ENCODE results near the gene PCK2.

Gene PCK2

DNA sequence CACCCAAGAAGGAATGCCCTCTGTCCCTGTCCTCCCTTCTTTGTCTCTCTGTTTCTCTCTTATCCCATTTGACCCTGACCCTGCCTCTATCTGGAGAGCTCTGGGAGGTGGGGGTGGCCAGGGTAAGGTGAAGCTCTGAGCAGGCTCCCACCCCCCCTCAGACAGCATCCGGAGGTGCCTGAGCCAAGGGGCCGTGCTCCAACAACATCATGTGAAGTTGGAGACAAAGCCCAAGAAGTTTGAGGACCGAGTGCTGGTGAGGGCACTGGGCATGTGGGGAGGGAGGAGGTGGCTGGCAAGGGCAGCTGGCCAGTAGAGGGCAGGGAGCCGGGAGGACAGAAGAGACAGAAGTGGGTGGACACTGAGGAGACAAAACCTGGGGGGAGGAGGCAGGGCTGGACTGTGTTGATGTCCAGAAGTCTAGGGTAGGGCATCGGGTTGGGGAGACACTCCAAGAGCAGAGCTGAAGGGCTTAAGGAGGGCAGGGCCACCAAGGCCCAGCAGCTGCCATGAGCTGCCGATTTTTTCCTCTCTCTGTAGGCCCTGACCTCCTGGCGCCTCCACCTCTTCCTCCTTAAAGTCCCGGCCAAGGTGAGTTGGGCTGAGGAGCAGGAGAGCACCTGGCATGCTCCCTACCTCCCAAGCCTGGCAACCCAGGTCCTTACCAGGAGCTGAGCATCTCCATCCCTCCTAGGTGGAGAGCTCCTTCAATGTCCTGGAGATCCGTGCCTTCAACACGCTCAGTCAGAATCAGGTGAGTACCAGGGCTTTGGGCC is 40.4 kb upstream of the PCK2 start:
- DNase-seq (ENCODE audit: low read depth): no peak
- TF ChIP-seq MAX (IDR thresholded peaks at IDR 0.05; ENCODE audit: low read depth, low read length) (no peak), POLR2A (IDR thresholded peaks at IDR 0.05; ENCODE audit: extremely low read depth, insufficient read length) (no peak), MYC (IDR thresholded peaks at IDR 0.05; ENCODE audit: low read depth, low read length) (no peak)
- TF ChIP-seq, protein P1, sequence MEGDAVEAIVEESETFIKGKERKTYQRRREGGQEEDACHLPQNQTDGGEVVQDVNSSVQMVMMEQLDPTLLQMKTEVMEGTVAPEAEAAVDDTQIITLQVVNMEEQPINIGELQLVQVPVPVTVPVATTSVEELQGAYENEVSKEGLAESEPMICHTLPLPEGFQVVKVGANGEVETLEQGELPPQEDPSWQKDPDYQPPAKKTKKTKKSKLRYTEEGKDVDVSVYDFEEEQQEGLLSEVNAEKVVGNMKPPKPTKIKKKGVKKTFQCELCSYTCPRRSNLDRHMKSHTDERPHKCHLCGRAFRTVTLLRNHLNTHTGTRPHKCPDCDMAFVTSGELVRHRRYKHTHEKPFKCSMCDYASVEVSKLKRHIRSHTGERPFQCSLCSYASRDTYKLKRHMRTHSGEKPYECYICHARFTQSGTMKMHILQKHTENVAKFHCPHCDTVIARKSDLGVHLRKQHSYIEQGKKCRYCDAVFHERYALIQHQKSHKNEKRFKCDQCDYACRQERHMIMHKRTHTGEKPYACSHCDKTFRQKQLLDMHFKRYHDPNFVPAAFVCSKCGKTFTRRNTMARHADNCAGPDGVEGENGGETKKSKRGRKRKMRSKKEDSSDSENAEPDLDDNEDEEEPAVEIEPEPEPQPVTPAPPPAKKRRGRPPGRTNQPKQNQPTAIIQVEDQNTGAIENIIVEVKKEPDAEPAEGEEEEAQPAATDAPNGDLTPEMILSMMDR (IDR thresholded peaks at IDR 0.05; ENCODE audit: low read depth, low read length): no peak
- H3K4me3 ChIP-seq (ENCODE audit: low read depth, low read length): no peak overlapping the region

DNA sequence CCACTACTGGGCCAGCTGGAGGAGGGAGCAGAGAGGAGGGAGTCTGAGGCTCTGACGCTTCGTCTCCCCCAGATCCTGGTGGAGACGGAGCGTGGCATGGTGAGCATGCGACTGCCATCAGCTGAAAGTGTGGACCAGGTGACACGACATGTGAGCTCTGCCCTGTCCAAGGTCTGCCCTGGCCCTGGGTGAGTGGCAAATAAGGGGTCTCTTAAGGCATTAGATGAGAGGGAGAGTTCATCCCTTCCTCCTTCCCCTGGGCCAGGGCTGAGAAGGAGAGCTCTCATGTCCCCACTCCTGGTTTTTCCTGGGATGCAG is 39.8 kb upstream of the PCK2 start:
- no peak overlapping the region for H3K4me3 ChIP-seq (ENCODE audit: low read depth, low read length)
- DNase-seq (ENCODE audit: low read depth): no peak
- TF ChIP-seq MYC (IDR thresholded peaks at IDR 0.05; ENCODE audit: low read depth, low read length) (no peak), POLR2A (IDR thresholded peaks at IDR 0.05; ENCODE audit: extremely low read depth, insufficient read length) (no peak), MAX (IDR thresholded peaks at IDR 0.05; ENCODE audit: low read depth, low read length) (no peak)
- TF ChIP-seq, protein P1 (IDR thresholded peaks at IDR 0.05; ENCODE audit: low read depth, low read length): no peak

DNA sequence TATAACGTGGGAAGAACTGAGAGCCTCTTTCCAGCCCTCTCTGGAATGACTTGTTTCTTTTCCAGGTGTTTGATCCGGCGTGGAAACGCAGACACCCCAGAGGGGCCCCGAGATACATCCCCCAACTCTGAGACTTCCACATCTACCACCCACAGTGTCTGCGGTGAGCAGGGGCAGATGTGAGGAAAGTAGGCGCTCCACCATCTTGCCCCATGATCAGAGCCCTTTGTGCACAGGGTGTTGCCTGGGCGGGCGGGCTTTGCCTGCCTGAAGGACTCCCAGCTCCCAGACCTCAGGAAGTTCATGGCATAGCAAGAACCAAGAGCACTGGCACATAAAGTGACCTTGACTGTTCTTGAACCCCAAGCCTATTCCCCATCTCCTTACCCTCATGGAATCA is 39.5 kb upstream of the PCK2 start:
- H3K4me3 ChIP-seq (ENCODE audit: low read depth, low read length): no peak overlapping the region
- no peak for DNase-seq (ENCODE audit: low read depth)
- TF ChIP-seq MAX (IDR thresholded peaks at IDR 0.05; ENCODE audit: low read depth, low read length) (no peak), MYC (IDR thresholded peaks at IDR 0.05; ENCODE audit: low read depth, low read length) (no peak)

- TF ChIP-seq MAX (IDR thresholded peaks at IDR 0.05; ENCODE audit: low read depth, low read length) (no peak), POLR2A (IDR thresholded peaks at IDR 0.05; ENCODE audit: extremely low read depth, insufficient read length) (no peak)
- TF ChIP-seq, protein P1 (IDR thresholded peaks at IDR 0.05; ENCODE audit: low read depth, low read length): no peak
- H3K4me3 ChIP-seq (ENCODE audit: low read depth, low read length): no peak overlapping the region
- no peak for DNase-seq (ENCODE audit: low read depth)
These were observed 37.9 kb upstream of the PCK2 start for GRCh38 chr14:24055971-24056799.

GRCh38 chr14:24056800-24057184 is 37.3 kb upstream of the PCK2 start:
- DNase-seq (ENCODE audit: low read depth): no peak
- TF ChIP-seq MAX (IDR thresholded peaks at IDR 0.05; ENCODE audit: low read depth, low read length): no peak
- TF ChIP-seq, protein P1 (IDR thresholded peaks at IDR 0.05; ENCODE audit: low read depth, low read length): no peak
- TF ChIP-seq MYC (IDR thresholded peaks at IDR 0.05; ENCODE audit: low read depth, low read length): no peak
- H3K4me3 ChIP-seq (ENCODE audit: low read depth, low read length): no peak overlapping the region

- DNase-seq (ENCODE audit: low read depth): no peak
- no peak for TF ChIP-seq POLR2A (IDR thresholded peaks at IDR 0.05; ENCODE audit: extremely low read depth, insufficient read length)
- no peak for TF ChIP-seq MAX (IDR thresholded peaks at IDR 0.05; ENCODE audit: low read depth, low read length)
- no peak for TF ChIP-seq MYC (IDR thresholded peaks at IDR 0.05; ENCODE audit: low read depth, low read length)
- TF ChIP-seq, protein P1 (IDR thresholded peaks at IDR 0.05; ENCODE audit: low read depth, low read length): no peak
These were observed 36.8 kb upstream of the PCK2 start for GRCh38 chr14:24057271-24057670.

More at GRCh38 chr14:24057271-24057670, 36.8 kb upstream of the PCK2 start:
- H3K4me3 ChIP-seq (ENCODE audit: low read depth, low read length): no peak overlapping the region
